Measurements from ENCODE around the gene PDIK1L. TPM values are rescaled to one million over a fixed set of nuclear protein-coding genes. Genes with fewer than 3 reads are reported as not detected.

PDIK1L gene
- total and polyA plus RNA-seq, 2 of the 8 experiments (the other 6 are each of a cell fraction or from before 2014, with no cell fraction given) = 0.95 to 4.5 TPM

DNA sequence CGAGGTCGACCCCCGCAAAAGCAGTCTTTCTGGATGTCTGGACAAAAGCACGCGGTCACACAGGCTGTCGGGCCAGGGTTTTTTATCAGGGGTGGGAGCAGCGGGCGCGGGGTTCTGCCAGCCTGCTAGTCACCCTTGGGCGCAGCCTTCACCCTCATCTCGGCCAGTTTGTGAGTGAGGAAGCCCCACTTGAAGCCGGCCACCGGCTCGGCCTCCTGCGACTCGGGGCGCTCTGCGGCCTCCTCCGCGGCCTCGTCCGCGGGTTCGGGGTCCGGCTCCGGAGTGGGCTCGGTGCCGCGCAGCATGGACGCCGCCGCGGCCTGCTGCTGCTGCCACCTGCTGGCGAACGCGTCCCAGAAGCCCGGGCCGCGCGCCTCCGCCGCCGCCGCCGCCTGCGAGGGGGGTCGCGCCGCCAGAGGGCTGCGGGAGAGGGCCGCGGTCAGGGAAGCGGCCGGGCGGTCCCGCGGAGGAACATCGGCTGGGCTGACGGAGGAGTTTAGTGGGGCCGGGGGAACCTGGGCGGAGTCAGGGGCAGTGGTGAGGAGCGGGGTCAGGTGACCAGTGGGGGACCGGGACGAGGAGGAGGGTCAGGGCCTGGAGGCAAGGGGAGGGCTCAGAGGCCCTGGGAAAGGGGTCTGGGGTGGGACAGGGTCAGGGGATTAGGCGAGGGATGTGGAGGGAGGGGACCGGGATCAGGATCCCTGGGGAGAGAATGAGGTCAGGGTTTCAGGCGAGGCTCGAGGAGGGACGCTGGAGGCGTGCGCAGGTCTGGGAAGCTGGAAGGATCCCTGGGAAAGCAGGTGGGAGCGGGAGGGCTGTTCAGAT is 52.6 kb downstream of the PDIK1L start (continued):
- TF ChIP-seq JUND (IDR thresholded peaks at IDR 0.05; ENCODE audit: low read length) = no peak
- TF ChIP-seq POLR2A (IDR thresholded peaks at IDR 0.05; ENCODE audit: control extremely low read depth in 1 of 2, low read depth in 2 of 2, low read length in 2 of 2) = no peak
- TF ChIP-seq, protein P1, sequence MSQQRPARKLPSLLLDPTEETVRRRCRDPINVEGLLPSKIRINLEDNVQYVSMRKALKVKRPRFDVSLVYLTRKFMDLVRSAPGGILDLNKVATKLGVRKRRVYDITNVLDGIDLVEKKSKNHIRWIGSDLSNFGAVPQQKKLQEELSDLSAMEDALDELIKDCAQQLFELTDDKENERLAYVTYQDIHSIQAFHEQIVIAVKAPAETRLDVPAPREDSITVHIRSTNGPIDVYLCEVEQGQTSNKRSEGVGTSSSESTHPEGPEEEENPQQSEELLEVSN (IDR thresholded peaks at IDR 0.05) = peak; percentile 42; the same call in 1 of the 2 replicates
- TF ChIP-seq EGR1 (IDR thresholded peaks at IDR 0.05; ENCODE audit: borderline replicate concordance, low read depth, low read length) = no peak
- TF ChIP-seq, protein P2, sequence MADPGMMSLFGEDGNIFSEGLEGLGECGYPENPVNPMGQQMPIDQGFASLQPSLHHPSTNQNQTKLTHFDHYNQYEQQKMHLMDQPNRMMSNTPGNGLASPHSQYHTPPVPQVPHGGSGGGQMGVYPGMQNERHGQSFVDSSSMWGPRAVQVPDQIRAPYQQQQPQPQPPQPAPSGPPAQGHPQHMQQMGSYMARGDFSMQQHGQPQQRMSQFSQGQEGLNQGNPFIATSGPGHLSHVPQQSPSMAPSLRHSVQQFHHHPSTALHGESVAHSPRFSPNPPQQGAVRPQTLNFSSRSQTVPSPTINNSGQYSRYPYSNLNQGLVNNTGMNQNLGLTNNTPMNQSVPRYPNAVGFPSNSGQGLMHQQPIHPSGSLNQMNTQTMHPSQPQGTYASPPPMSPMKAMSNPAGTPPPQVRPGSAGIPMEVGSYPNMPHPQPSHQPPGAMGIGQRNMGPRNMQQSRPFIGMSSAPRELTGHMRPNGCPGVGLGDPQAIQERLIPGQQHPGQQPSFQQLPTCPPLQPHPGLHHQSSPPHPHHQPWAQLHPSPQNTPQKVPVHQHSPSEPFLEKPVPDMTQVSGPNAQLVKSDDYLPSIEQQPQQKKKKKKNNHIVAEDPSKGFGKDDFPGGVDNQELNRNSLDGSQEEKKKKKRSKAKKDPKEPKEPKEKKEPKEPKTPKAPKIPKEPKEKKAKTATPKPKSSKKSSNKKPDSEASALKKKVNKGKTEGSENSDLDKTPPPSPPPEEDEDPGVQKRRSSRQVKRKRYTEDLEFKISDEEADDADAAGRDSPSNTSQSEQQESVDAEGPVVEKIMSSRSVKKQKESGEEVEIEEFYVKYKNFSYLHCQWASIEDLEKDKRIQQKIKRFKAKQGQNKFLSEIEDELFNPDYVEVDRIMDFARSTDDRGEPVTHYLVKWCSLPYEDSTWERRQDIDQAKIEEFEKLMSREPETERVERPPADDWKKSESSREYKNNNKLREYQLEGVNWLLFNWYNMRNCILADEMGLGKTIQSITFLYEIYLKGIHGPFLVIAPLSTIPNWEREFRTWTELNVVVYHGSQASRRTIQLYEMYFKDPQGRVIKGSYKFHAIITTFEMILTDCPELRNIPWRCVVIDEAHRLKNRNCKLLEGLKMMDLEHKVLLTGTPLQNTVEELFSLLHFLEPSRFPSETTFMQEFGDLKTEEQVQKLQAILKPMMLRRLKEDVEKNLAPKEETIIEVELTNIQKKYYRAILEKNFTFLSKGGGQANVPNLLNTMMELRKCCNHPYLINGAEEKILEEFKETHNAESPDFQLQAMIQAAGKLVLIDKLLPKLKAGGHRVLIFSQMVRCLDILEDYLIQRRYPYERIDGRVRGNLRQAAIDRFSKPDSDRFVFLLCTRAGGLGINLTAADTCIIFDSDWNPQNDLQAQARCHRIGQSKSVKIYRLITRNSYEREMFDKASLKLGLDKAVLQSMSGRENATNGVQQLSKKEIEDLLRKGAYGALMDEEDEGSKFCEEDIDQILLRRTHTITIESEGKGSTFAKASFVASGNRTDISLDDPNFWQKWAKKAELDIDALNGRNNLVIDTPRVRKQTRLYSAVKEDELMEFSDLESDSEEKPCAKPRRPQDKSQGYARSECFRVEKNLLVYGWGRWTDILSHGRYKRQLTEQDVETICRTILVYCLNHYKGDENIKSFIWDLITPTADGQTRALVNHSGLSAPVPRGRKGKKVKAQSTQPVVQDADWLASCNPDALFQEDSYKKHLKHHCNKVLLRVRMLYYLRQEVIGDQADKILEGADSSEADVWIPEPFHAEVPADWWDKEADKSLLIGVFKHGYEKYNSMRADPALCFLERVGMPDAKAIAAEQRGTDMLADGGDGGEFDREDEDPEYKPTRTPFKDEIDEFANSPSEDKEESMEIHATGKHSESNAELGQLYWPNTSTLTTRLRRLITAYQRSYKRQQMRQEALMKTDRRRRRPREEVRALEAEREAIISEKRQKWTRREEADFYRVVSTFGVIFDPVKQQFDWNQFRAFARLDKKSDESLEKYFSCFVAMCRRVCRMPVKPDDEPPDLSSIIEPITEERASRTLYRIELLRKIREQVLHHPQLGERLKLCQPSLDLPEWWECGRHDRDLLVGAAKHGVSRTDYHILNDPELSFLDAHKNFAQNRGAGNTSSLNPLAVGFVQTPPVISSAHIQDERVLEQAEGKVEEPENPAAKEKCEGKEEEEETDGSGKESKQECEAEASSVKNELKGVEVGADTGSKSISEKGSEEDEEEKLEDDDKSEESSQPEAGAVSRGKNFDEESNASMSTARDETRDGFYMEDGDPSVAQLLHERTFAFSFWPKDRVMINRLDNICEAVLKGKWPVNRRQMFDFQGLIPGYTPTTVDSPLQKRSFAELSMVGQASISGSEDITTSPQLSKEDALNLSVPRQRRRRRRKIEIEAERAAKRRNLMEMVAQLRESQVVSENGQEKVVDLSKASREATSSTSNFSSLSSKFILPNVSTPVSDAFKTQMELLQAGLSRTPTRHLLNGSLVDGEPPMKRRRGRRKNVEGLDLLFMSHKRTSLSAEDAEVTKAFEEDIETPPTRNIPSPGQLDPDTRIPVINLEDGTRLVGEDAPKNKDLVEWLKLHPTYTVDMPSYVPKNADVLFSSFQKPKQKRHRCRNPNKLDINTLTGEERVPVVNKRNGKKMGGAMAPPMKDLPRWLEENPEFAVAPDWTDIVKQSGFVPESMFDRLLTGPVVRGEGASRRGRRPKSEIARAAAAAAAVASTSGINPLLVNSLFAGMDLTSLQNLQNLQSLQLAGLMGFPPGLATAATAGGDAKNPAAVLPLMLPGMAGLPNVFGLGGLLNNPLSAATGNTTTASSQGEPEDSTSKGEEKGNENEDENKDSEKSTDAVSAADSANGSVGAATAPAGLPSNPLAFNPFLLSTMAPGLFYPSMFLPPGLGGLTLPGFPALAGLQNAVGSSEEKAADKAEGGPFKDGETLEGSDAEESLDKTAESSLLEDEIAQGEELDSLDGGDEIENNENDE (IDR thresholded peaks at IDR 0.05; ENCODE audit: insufficient replicate concordance, low read length) = no peak
- TF ChIP-seq HDAC2 (IDR thresholded peaks at IDR 0.05; ENCODE audit: borderline replicate concordance in 1 of 2, low read depth in 2 of 2, low read length in 2 of 2) = peak in 1 of 2 experiments; percentile 31; a peak in 1 of 4 replicates
